ENCODE data around the gene GAP43. TPM values are rescaled to one million over a fixed set of nuclear protein-coding genes. Genes with fewer than 3 reads are reported as not detected.

GAP43 gene
- total RNA-seq, 1 donor from 2014 or later: 4.9 TPM

GRCh38 chr3:115646027-115646690 is 22.8 kb downstream of the GAP43 start:
- H3K4me1 ChIP-seq: no peaks in the 10 kb centered on the region
- H3K27me3 ChIP-seq: no peaks in the 10 kb centered on the region
- TF ChIP-seq CTCF (IDR thresholded peaks at IDR 0.05) (no peak), POLR2AphosphoS5 (IDR thresholded peaks at IDR 0.05; ENCODE audit: insufficient read depth in 1 of 2, low read depth in 1 of 2) (no peak), POLR2A (IDR thresholded peaks at IDR 0.05) (no peak)
- intact Hi-C loops (cut with DNase I): no loop called here
- H3K36me3 ChIP-seq: no peaks in the 10 kb centered on the region
- no peak overlapping the region for H3K27ac ChIP-seq
- H3K4me3 ChIP-seq: no peak overlapping the region
- DNase-seq (ENCODE audit: extremely low spot score in 2 of 2): no peak
- H3K9me3 ChIP-seq: no peaks in the 10 kb centered on the region

- no peak for DNase-seq (ENCODE audit: extremely low spot score in 2 of 2)
- no peak for TF ChIP-seq CTCF (IDR thresholded peaks at IDR 0.05)
- no peak for TF ChIP-seq POLR2AphosphoS5 (IDR thresholded peaks at IDR 0.05; ENCODE audit: insufficient read depth in 1 of 2, low read depth in 1 of 2)
- no peak for TF ChIP-seq POLR2A (IDR thresholded peaks at IDR 0.05)
Observed at GRCh38 chr3:115648559-115648958, 25.2 kb downstream of the GAP43 start.

GRCh38 chr3:115651087-115651486 is 27.8 kb downstream of the GAP43 start:
- Histone ChIP-seq H3K4me1 (no peaks in the 10 kb centered on the region), H3K36me3 (no peaks in the 10 kb centered on the region), H3K27ac (no peak overlapping the region), H3K4me3 (no peak overlapping the region), H3K9me3 (no peaks in the 10 kb centered on the region), H3K27me3 (no peaks in the 10 kb centered on the region)
- TF ChIP-seq POLR2A (IDR thresholded peaks at IDR 0.05): no peak
- no peak for TF ChIP-seq CTCF (IDR thresholded peaks at IDR 0.05)
- no peak for TF ChIP-seq POLR2AphosphoS5 (IDR thresholded peaks at IDR 0.05; ENCODE audit: insufficient read depth in 1 of 2, low read depth in 1 of 2)
- intact Hi-C loops (cut with DNase I): no loop called here
- DNase-seq (ENCODE audit: extremely low spot score in 2 of 2): no peak

More at GRCh38 chr3:115648559-115648958, 25.2 kb downstream of the GAP43 start:
- H3K9me3 ChIP-seq: no peaks in the 10 kb centered on the region
- no peak overlapping the region for H3K27ac ChIP-seq
- no peaks in the 10 kb centered on the region for H3K36me3 ChIP-seq
- no peak overlapping the region for H3K4me3 ChIP-seq
- H3K4me1 ChIP-seq: no peaks in the 10 kb centered on the region
- no peaks in the 10 kb centered on the region for H3K27me3 ChIP-seq
- intact Hi-C loops (cut with DNase I): no loop called here

- TF ChIP-seq POLR2A (IDR thresholded peaks at IDR 0.05) (no peak), POLR2AphosphoS5 (IDR thresholded peaks at IDR 0.05; ENCODE audit: insufficient read depth in 1 of 2, low read depth in 1 of 2) (no peak), CTCF (IDR thresholded peaks at IDR 0.05) (no peak)
- no peak overlapping the region for H3K4me3 ChIP-seq
- no peaks in the 10 kb centered on the region for H3K36me3 ChIP-seq
- H3K27me3 ChIP-seq: no peaks in the 10 kb centered on the region
- intact Hi-C loops (cut with DNase I): no loop called here
- no peak for DNase-seq (ENCODE audit: extremely low spot score in 2 of 2)
- H3K9me3 ChIP-seq: no peaks in the 10 kb centered on the region
- H3K27ac ChIP-seq: no peak overlapping the region
- H3K4me1 ChIP-seq: no peaks in the 10 kb centered on the region
Observed at GRCh38 chr3:115651599-115651998, 28.3 kb downstream of the GAP43 start.

GRCh38 chr3:115652738-115653137 is 29.4 kb downstream of the GAP43 start:
- Histone ChIP-seq H3K4me3 (no peak overlapping the region), H3K27ac (no peak overlapping the region), H3K36me3 (no peaks in the 10 kb centered on the region), H3K27me3 (no peaks in the 10 kb centered on the region), H3K9me3 (no peaks in the 10 kb centered on the region), H3K4me1 (peaks cover 6% of the 10 kb centered on the region)
- no peak for DNase-seq (ENCODE audit: extremely low spot score in 2 of 2)
- TF ChIP-seq POLR2AphosphoS5 (IDR thresholded peaks at IDR 0.05; ENCODE audit: insufficient read depth in 1 of 2, low read depth in 1 of 2): no peak
- TF ChIP-seq POLR2A (IDR thresholded peaks at IDR 0.05): no peak
- TF ChIP-seq CTCF (IDR thresholded peaks at IDR 0.05): no peak
- intact Hi-C loops (cut with DNase I): no loop called here

All from vagina (tissue), 2 donors.